ENCODE measurements around the gene BRWD1.

The BRWD1 gene

GRCh38 chr21:39193380-39193779 is 120.1 kb downstream of the BRWD1 start:
- TF ChIP-seq CTCF (IDR thresholded peaks at IDR 0.05; ENCODE audit: low read depth, low read length, poor library complexity, severe bottlenecking) = no peak
- no peak for TF ChIP-seq EZH2phosphoT487 (IDR thresholded peaks at IDR 0.05; ENCODE audit: borderline replicate concordance, low read length)
- no peak overlapping the region for H3K4me3 ChIP-seq (ENCODE audit: low read length)
- no peaks in the 10 kb centered on the region for H3K27me3 ChIP-seq (ENCODE audit: control insufficient read depth, low read length)
- H3K9me3 ChIP-seq (ENCODE audit: control insufficient read depth, insufficient read depth, low read length) = no peaks in the 10 kb centered on the region
- H4K20me1 ChIP-seq (ENCODE audit: control insufficient read depth, insufficient read depth, low read depth, low read length) = peaks cover 6% of the 10 kb centered on the region; the same call in 1 of the 2 replicates
- H3F3A ChIP-seq (ENCODE audit: control insufficient read depth, insufficient read depth) = peaks cover 31% of the 10 kb centered on the region
- H3K27ac ChIP-seq (ENCODE audit: low read depth, low read length) = no peak overlapping the region
- peaks cover 76% of the 10 kb centered on the region for H3K36me3 ChIP-seq (ENCODE audit: control insufficient read depth, low read length)
- H3K4me2 ChIP-seq (ENCODE audit: low read length) = no peak overlapping the region
- H3K4me1 ChIP-seq (ENCODE audit: control insufficient read depth, low read length) = peaks cover 18% of the 10 kb centered on the region
- H3K9me2 ChIP-seq (replicated peaks; ENCODE audit: control insufficient read depth, low read length) = no peaks in the 10 kb centered on the region
- H3K79me2 ChIP-seq (ENCODE audit: control insufficient read depth, low read length) = peaks cover 8% of the 10 kb centered on the region

GRCh38 chr21:39189857-39190604 is 123.4 kb downstream of the BRWD1 start:
- Histone ChIP-seq H3F3A (ENCODE audit: control insufficient read depth, insufficient read depth) (peaks cover 55% of the 10 kb centered on the region), H3K4me1 (ENCODE audit: control insufficient read depth, low read length) (peaks cover 42% of the 10 kb centered on the region), H4K20me1 (ENCODE audit: control insufficient read depth, insufficient read depth, low read depth, low read length) (no peaks in the 10 kb centered on the region), H3K4me2 (ENCODE audit: low read length) (no peak overlapping the region), H3K9me2 (replicated peaks; ENCODE audit: control insufficient read depth, low read length) (no peaks in the 10 kb centered on the region), H3K79me2 (ENCODE audit: control insufficient read depth, low read length) (no peaks in the 10 kb centered on the region; the same call in 1 of the 2 replicates), H3K27ac (ENCODE audit: low read depth, low read length) (no peak overlapping the region), H3K9me3 (ENCODE audit: control insufficient read depth, insufficient read depth, low read length) (no peaks in the 10 kb centered on the region), H3K27me3 (ENCODE audit: control insufficient read depth, low read length) (no peaks in the 10 kb centered on the region), H3K4me3 (ENCODE audit: low read length) (no peak overlapping the region), H3K36me3 (ENCODE audit: control insufficient read depth, low read length) (peaks cover 43% of the 10 kb centered on the region)
- TF ChIP-seq EZH2phosphoT487 (IDR thresholded peaks at IDR 0.05; ENCODE audit: borderline replicate concordance, low read length) (no peak), CTCF (IDR thresholded peaks at IDR 0.05; ENCODE audit: low read depth, low read length, poor library complexity, severe bottlenecking) (no peak)

GRCh38 chr21:39188521-39189139 is 124.8 kb downstream of the BRWD1 start:
- Histone ChIP-seq H3K27me3 (ENCODE audit: control insufficient read depth, low read length) (no peaks in the 10 kb centered on the region), H3K36me3 (ENCODE audit: control insufficient read depth, low read length) (peaks cover 29% of the 10 kb centered on the region), H3K27ac (ENCODE audit: low read depth, low read length) (no peak overlapping the region; the same call in 1 of the 2 replicates), H3F3A (ENCODE audit: control insufficient read depth, insufficient read depth) (peaks cover 66% of the 10 kb centered on the region), H3K9me3 (ENCODE audit: control insufficient read depth, insufficient read depth, low read length) (no peaks in the 10 kb centered on the region), H4K20me1 (ENCODE audit: control insufficient read depth, insufficient read depth, low read depth, low read length) (no peaks in the 10 kb centered on the region), H3K4me1 (ENCODE audit: control insufficient read depth, low read length) (peaks cover 51% of the 10 kb centered on the region), H3K79me2 (ENCODE audit: control insufficient read depth, low read length) (no peaks in the 10 kb centered on the region; the same call in 1 of the 2 replicates), H3K4me2 (ENCODE audit: low read length) (no peak overlapping the region), H3K4me3 (ENCODE audit: low read length) (no peak overlapping the region), H3K9me2 (replicated peaks; ENCODE audit: control insufficient read depth, low read length) (no peaks in the 10 kb centered on the region)
- TF ChIP-seq EZH2phosphoT487 (IDR thresholded peaks at IDR 0.05; ENCODE audit: borderline replicate concordance, low read length) (no peak), CTCF (IDR thresholded peaks at IDR 0.05; ENCODE audit: low read depth, low read length, poor library complexity, severe bottlenecking) (no peak)
